Karpas-422 (cell line): ENCODE measurements around the gene IRF9. TPM values are rescaled to one million over a fixed set of nuclear protein-coding genes. Genes with fewer than 3 reads are reported as not detected.

Experiments
- DNase-seq: peaks from one replicate; pipeline ENCODE4 v3.0.0-alpha.2; 2015
- H2AFZ ChIP-seq: fragments of 200-600 bp; sonication (generic); 2 replicates; pipeline ENCODE4 v1.6.1; 2014; ENCODE audit warnings: antibody characterized with exemption, low read length, mixed read lengths
- H3K27ac ChIP-seq: fragments of 200-600 bp; sonication (generic); 2 replicates; pipeline ENCODE4 v1.5.1; 2014; ENCODE audit warnings: mild to moderate bottlenecking, low read length, moderate library complexity
- H3K27me3 ChIP-seq: fragments of 200-600 bp; sonication (generic); 2 replicates; pipeline ENCODE4 v1.6.1; 2014; ENCODE audit warnings: low read length, mixed read lengths
- H3K36me3 ChIP-seq: fragments of 200-600 bp; sonication (generic); 2 replicates; pipeline ENCODE4 v1.6.1; 2014; ENCODE audit warnings: low read length, mixed read lengths; ENCODE audit not compliant: insufficient read depth
- H3K4me1 ChIP-seq: fragments of 200-600 bp; sonication (generic); 2 replicates; pipeline ENCODE4 v1.6.1; 2014; ENCODE audit warnings: mild to moderate bottlenecking, low read length, mixed read lengths
- H3K4me2 ChIP-seq: fragments of 200-600 bp; sonication (generic); 2 replicates; pipeline ENCODE4 v1.6.1; 2014; ENCODE audit warnings: low read length, low read depth, mild to moderate bottlenecking; ENCODE audit not compliant: poor library complexity, severe bottlenecking
- H3K4me3 ChIP-seq: fragments of 200-600 bp; sonication (generic); 2 replicates; pipeline ENCODE4 v1.5.1; 2014; ENCODE audit warnings: mild to moderate bottlenecking, antibody characterized with exemption, low read length, mixed read lengths
- H3K79me2 ChIP-seq: fragments of 200-600 bp; sonication (generic); 2 replicates; pipeline ENCODE4 v1.6.1; 2014; ENCODE audit warnings: mild to moderate bottlenecking, low read length, mixed read lengths
- H3K9ac ChIP-seq: fragments of 200-600 bp; sonication (generic); 2 replicates; pipeline ENCODE4 v1.6.0; 2014; ENCODE audit warnings: low read length
- H3K9me2 ChIP-seq: fragments of 200-600 bp; sonication (generic), shearing (Covaris generic); replicated peaks from 2 replicates; pipeline ENCODE4 v1.6.0; 2014; ENCODE audit warnings: mild to moderate bottlenecking, low read length, moderate library complexity; ENCODE audit not compliant: insufficient read depth
- H3K9me3 ChIP-seq: fragments of 300-700, 200-600 bp; sonication (generic); 2 replicates; pipeline ENCODE4 v1.6.1; 2014; ENCODE audit warnings: low read length, mixed read lengths
- H4K20me1 ChIP-seq: fragments of 200-600 bp; sonication (generic); 2 replicates; pipeline ENCODE4 v1.6.1; 2014; ENCODE audit warnings: mild to moderate bottlenecking, antibody characterized with exemption, low read length, low read depth; ENCODE audit not compliant: insufficient read depth
- total RNA-seq: library from RNA; depleted of rRNA; stranded (reverse); fragments of >200 nt; shearing (Covaris generic); gene quantifications from 2 replicates; pipeline ENCODE4 v1.2.3, GENCODE V29; 2014; ENCODE audit warnings: low replicate concordance

The IRF9 gene
- total RNA-seq, 1 experiment from 2014 or later, result 79.8 TPM

GRCh38 chr14:24143511-24143910 lies 17.6 kb upstream of the IRF9 start:
- no peak overlapping the region for H3K9ac ChIP-seq
- H3K4me2 ChIP-seq, result no peak overlapping the region
- peaks cover 9% of the 10 kb centered on the region for H4K20me1 ChIP-seq
- H3K9me3 ChIP-seq, result no peaks in the 10 kb centered on the region
- H3K27me3 ChIP-seq, result no peaks in the 10 kb centered on the region
- no peak overlapping the region for H2AFZ ChIP-seq
- no peak overlapping the region for H3K4me3 ChIP-seq
- DNase-seq, result no peak
- H3K36me3 ChIP-seq, result peaks cover 21% of the 10 kb centered on the region
- H3K79me2 ChIP-seq, result peaks cover 66% of the 10 kb centered on the region
- H3K27ac ChIP-seq, result peak overlapping the region; percentile 2; the same call in 1 of the 2 replicates
- no peaks in the 10 kb centered on the region for H3K9me2 ChIP-seq
- H3K4me1 ChIP-seq, result peaks cover 59% of the 10 kb centered on the region

GRCh38 chr14:24144451-24144850 lies 16.6 kb upstream of the IRF9 start:
- peaks cover 66% of the 10 kb centered on the region for H3K79me2 ChIP-seq
- no peak overlapping the region for H2AFZ ChIP-seq
- no peaks in the 10 kb centered on the region for H3K27me3 ChIP-seq
- H3K9ac ChIP-seq, result peak overlapping the region; percentile 99; the same call in 1 of the 2 replicates
- H4K20me1 ChIP-seq, result peaks cover 12% of the 10 kb centered on the region
- peaks cover 16% of the 10 kb centered on the region for H3K36me3 ChIP-seq
- H3K4me3 ChIP-seq, result no peak overlapping the region; the same call in 1 of the 2 replicates
- H3K9me2 ChIP-seq, result no peaks in the 10 kb centered on the region
- H3K4me1 ChIP-seq, result peaks cover 58% of the 10 kb centered on the region
- peak overlapping the region; percentile 89 for H3K4me2 ChIP-seq
- no peaks in the 10 kb centered on the region for H3K9me3 ChIP-seq
- H3K27ac ChIP-seq, result no peak overlapping the region
- no peak for DNase-seq

DNA sequence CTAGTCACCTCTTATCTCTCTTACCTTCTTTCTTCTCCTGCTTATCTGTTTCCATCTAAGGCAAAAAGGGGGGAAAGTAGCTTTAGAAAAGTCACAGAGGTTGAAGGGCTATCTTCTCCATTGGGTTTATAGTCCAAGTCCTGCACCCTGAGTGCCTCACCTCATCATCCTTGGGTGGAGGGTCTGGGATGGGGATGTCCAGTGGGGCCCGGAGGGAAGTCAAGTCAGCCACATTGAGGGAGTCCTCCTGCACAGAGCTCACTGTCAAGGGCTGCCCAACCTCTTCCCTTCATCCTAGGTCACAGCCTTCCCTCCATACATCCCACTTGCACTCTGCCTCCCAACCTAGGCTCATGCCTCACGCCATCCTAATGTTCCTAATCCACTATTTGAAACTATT lies 15.8 kb upstream of the IRF9 start:
- H3K27me3 ChIP-seq, result no peaks in the 10 kb centered on the region
- no peak for DNase-seq
- no peak overlapping the region for H2AFZ ChIP-seq
- H4K20me1 ChIP-seq, result peaks cover 12% of the 10 kb centered on the region
- peaks cover 54% of the 10 kb centered on the region for H3K4me1 ChIP-seq
- no peaks in the 10 kb centered on the region for H3K9me3 ChIP-seq
- H3K4me3 ChIP-seq, result peak overlapping the region; percentile 98
- H3K36me3 ChIP-seq, result peaks cover 20% of the 10 kb centered on the region
- peak overlapping the region; percentile 99 for H3K9ac ChIP-seq
- peaks cover 67% of the 10 kb centered on the region for H3K79me2 ChIP-seq
- no peaks in the 10 kb centered on the region for H3K9me2 ChIP-seq
- peak overlapping the region; percentile 82 for H3K27ac ChIP-seq
- peak overlapping the region; percentile 89 for H3K4me2 ChIP-seq

GRCh38 chr14:24145690-24146452 lies 15.2 kb upstream of the IRF9 start:
- H4K20me1 ChIP-seq, result peaks cover 12% of the 10 kb centered on the region
- peaks cover 67% of the 10 kb centered on the region for H3K79me2 ChIP-seq
- H3K4me1 ChIP-seq, result peaks cover 54% of the 10 kb centered on the region
- no peaks in the 10 kb centered on the region for H3K27me3 ChIP-seq
- peaks cover 26% of the 10 kb centered on the region for H3K36me3 ChIP-seq
- H3K27ac ChIP-seq, result peak overlapping the region; percentile 82
- H3K9me3 ChIP-seq, result no peaks in the 10 kb centered on the region
- H2AFZ ChIP-seq, result peak overlapping the region; percentile 34; the same call in 1 of the 2 replicates
- peak overlapping the region; percentile 99 for H3K9ac ChIP-seq
- peak overlapping the region; percentile 98 for H3K4me3 ChIP-seq
- H3K4me2 ChIP-seq, result peak overlapping the region; percentile 89
- DNase-seq, result peak; percentile 73
- no peaks in the 10 kb centered on the region for H3K9me2 ChIP-seq

GRCh38 chr14:24146453-24146977 lies 14.6 kb upstream of the IRF9 start, which contains the start of gene PSME2:
PSME2 (minus strand) TSS chr14:24146610; CDS start chr14:24146581, 29 bp downstream.
- peak; percentile 99 for DNase-seq
- Histone ChIP-seq H3K4me1 (peaks cover 54% of the 10 kb centered on the region), H3K9me3 (no peaks in the 10 kb centered on the region), H3K9me2 (no peaks in the 10 kb centered on the region), H3K27ac (peak within 1 kb of the TSS; percentile 82), H3K9ac (peak within 1 kb of the TSS; percentile 99), H3K36me3 (peaks cover 33% of the 10 kb centered on the region), H2AFZ (peak within 1 kb of the TSS; percentile 73; the same call in 1 of the 2 replicates), H3K79me2 (peaks cover 66% of the 10 kb centered on the region), H3K4me3 (peak within 1 kb of the TSS; percentile 98), H3K4me2 (peak within 1 kb of the TSS; percentile 89), H3K27me3 (no peaks in the 10 kb centered on the region), H4K20me1 (peaks cover 12% of the 10 kb centered on the region)

DNA sequence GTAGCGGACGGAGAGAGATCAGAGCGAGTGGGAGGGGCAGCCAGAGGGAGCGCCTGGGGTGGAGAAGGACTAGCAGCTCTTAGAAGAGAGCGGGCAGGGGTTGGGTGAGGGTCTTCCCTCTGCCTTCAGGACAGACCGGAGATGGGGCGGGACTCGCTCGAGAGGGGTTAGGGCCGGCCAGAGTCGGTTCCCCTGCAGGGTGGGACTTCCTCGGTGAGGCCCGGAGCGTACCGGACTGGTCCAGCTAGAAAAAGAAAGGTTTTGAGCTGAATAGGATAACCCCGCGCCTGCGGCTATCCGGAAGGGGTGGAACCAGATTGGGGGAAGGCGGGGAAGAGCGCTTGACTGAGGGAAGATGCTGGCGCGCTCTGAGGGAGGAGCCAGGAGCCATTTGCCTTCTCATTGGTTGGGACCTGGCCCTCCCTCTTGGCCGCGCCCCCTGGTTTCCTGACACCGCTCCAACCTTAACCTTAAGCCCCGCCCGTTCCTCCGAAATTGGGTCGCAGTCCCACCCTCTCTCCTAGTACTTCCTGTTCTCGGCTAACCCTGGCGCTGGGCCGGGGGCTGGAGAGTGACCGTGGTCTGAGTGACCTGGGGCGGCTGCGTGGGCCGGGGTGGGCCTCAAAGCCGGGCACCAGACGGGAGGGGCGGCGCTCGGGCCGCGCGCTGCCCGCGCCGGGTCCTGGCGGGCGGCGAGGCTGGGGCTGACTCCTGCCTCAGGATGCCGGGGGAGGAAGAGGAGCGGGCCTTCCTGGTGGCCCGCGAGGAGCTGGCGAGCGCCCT lies 13.9 kb upstream of the IRF9 start, which contains the start of gene RNF31:
RNF31 (plus strand) TSS at position 521 of the 783 bp plus-strand sequence; CDS start at position 722, 201 bp downstream.
- H3K9me2 ChIP-seq, result no peaks in the 10 kb centered on the region
- H3K4me1 ChIP-seq, result peaks cover 49% of the 10 kb centered on the region
- H2AFZ ChIP-seq, result peak within 1 kb of the TSS; percentile 73; the same call in 1 of the 2 replicates
- no peaks in the 10 kb centered on the region for H3K9me3 ChIP-seq
- peak within 1 kb of the TSS; percentile 98 for H3K4me3 ChIP-seq
- peak within 1 kb of the TSS; percentile 89 for H3K4me2 ChIP-seq
- H3K27me3 ChIP-seq, result no peaks in the 10 kb centered on the region
- H3K27ac ChIP-seq, result peak within 1 kb of the TSS; percentile 82
- peaks cover 12% of the 10 kb centered on the region for H4K20me1 ChIP-seq
- DNase-seq, result peak; percentile 100
- H3K9ac ChIP-seq, result peak within 1 kb of the TSS; percentile 99
- peaks cover 38% of the 10 kb centered on the region for H3K36me3 ChIP-seq
- H3K79me2 ChIP-seq, result peaks cover 66% of the 10 kb centered on the region

GRCh38 chr14:24147761-24148428 lies 13.2 kb upstream of the IRF9 start:
- H3K4me2 ChIP-seq, result peak overlapping the region; percentile 89
- DNase-seq, result peak; percentile 72
- H3K9ac ChIP-seq, result peak overlapping the region; percentile 98
- H3K9me3 ChIP-seq, result no peaks in the 10 kb centered on the region
- no peaks in the 10 kb centered on the region for H3K9me2 ChIP-seq
- H4K20me1 ChIP-seq, result peaks cover 12% of the 10 kb centered on the region
- H2AFZ ChIP-seq, result no peak overlapping the region
- peaks cover 66% of the 10 kb centered on the region for H3K79me2 ChIP-seq
- H3K4me1 ChIP-seq, result peaks cover 43% of the 10 kb centered on the region
- peak overlapping the region; percentile 43; the same call in 1 of the 2 replicates for H3K27ac ChIP-seq
- H3K27me3 ChIP-seq, result no peaks in the 10 kb centered on the region
- H3K4me3 ChIP-seq, result peak overlapping the region; percentile 98
- H3K36me3 ChIP-seq, result peaks cover 38% of the 10 kb centered on the region
